HepG2 (cell line): ENCODE data around the gene STK39. TPM values are rescaled to one million over a fixed set of nuclear protein-coding genes. Genes with fewer than 3 reads are reported as not detected.

Experiments used
- BRD4 ChIP-seq: sonication (generic); formaldehyde crosslinking; IDR thresholded peaks from 2 replicates; pipeline ENCODE4 v1.4.0; 2020; ENCODE audit warnings: missing genetic modification reagents
- E2F2 ChIP-seq: sonication (generic); formaldehyde crosslinking; IDR thresholded peaks from 2 replicates; pipeline ENCODE4 v1.4.0; 2020; ENCODE audit warnings: missing genetic modification reagents, borderline replicate concordance
- IKZF5 ChIP-seq: IDR thresholded peaks from 2 replicates; pipeline ENCODE4 v1.6.1; 2018; ENCODE audit warnings: missing genetic modification reagents, mild to moderate bottlenecking, missing compliant biosample characterization
- KDM6A ChIP-seq: IDR thresholded peaks from 2 replicates; pipeline ENCODE4 v1.6.1; 2016; ENCODE audit warnings: low read depth
- PAF1 ChIP-seq: IDR thresholded peaks from 2 replicates; pipeline ENCODE4 v1.6.1; 2016; ENCODE audit warnings: missing genetic modification reagents, missing compliant biosample characterization
- RBAK ChIP-seq: sonication (generic); formaldehyde crosslinking; IDR thresholded peaks from 2 replicates; pipeline ENCODE4 v1.5.1; 2020; ENCODE audit warnings: mild to moderate bottlenecking, missing genetic modification reagents
- RFX1 ChIP-seq: fragments of 450-650 bp; IDR thresholded peaks from 2 replicates; pipeline ENCODE4 v1.6.1; 2017
- ZNF142 ChIP-seq: sonication (generic); formaldehyde crosslinking; IDR thresholded peaks from 2 replicates; pipeline ENCODE4 v1.4.0; 2020; ENCODE audit warnings: missing genetic modification reagents
- ZNF24 ChIP-seq: fragments of 450-650 bp; IDR thresholded peaks from 2 replicates; pipeline ENCODE4 v1.6.1; 2017; ENCODE audit warnings: antibody characterized with exemption, mild to moderate bottlenecking
- ZNF737 ChIP-seq: sonication (generic); formaldehyde crosslinking; IDR thresholded peaks from 2 replicates; pipeline ENCODE4 v1.5.0; 2020; ENCODE audit warnings: missing genetic modification reagents, mild to moderate bottlenecking, borderline replicate concordance
- polyA plus RNA-seq, 8 experiments: library from polyadenylated mRNA; depleted of rRNA in 3 of 8; stranded (reverse) in 7 of 8; unstranded in 1 of 8; fragments of >200 nt; fragmentation: Illumina TruSeq in 4 of 8; extraction: Trizol in 4 of 8; gene quantifications; 2 replicates each; pipeline versions ENCODE4 v1.2.1 to v1.2.3, GENCODE V29; 2011 to 2016; ENCODE audit warnings: low read depth in 4 of 8, missing spikeins in 1 of 8, mixed read lengths in 1 of 8; ENCODE audit not compliant: insufficient read depth in 1 of 8
- total RNA-seq, 5 experiments: library from RNA; depleted of rRNA; stranded (reverse); fragments of >200 nt; fragmentation: Illumina TruSeq; extraction: Trizol; gene quantifications; 2 replicates each; pipeline ENCODE4 v1.2.3, GENCODE V29; 2016; ENCODE audit warnings: low read depth in 1 of 5

STK39 gene
- total and polyA plus RNA-seq, 2 of the 13 experiments (the other 11 are each of a cell fraction or from before 2014, with no cell fraction given): 27.3 to 38.4 TPM

- TF ChIP-seq KDM6A (CRISPR knock-in tag) (no peak), PAF1 (no peak), RBAK (no peak), ZNF737 (CRISPR knock-in tag) (no peak), BRD4 (CRISPR knock-in tag) (no peak), ZNF24 (no peak), RFX1 (no peak), IKZF5 (CRISPR knock-in tag) (no peak), E2F2 (CRISPR knock-in tag) (no peak), ZNF142 (CRISPR knock-in tag) (no peak)
- TF ChIP-seq, all 625 proteins: peak for 0
These were observed 97.4 kb downstream of the STK39 start (continued) for GRCh38 chr2:168149986-168150385.
